Dedifferentiated amniotic fluid mesenchymal stem cell (primary cell): ENCODE measurements around the gene KCNIP4.
A peak's percentile ranks its signal among the peaks of the same experiment; 100 is the strongest.

Experiments
- DNase-seq: peaks from one replicate; pipeline ENCODE4 v3.0.0-alpha.2; 2016; ENCODE audit errors: extremely low spot score

KCNIP4 gene

GRCh38 chr4:21765810-21766407 is 182.7 kb downstream of the KCNIP4 start:
- peak; percentile 49 for DNase-seq

GRCh38 chr4:21763855-21764254 is 184.7 kb downstream of the KCNIP4 start:
- no peak for DNase-seq

- DNase-seq, result no peak
These were observed 191.3 kb downstream of the KCNIP4 start for GRCh38 chr4:21757248-21757647.

- no peak for DNase-seq
These were observed 195.3 kb downstream of the KCNIP4 start for GRCh38 chr4:21753084-21753760.

GRCh38 chr4:21752616-21753015 is 196.0 kb downstream of the KCNIP4 start:
- no peak for DNase-seq

GRCh38 chr4:21749924-21750323 is 198.6 kb downstream of the KCNIP4 start:
- no peak for DNase-seq

GRCh38 chr4:21749412-21749811 is 199.2 kb downstream of the KCNIP4 start:
- DNase-seq, result no peak

- no peak for DNase-seq
These were observed 204.5 kb downstream of the KCNIP4 start for GRCh38 chr4:21744046-21744445.

- DNase-seq, result no peak
These were observed 206.2 kb downstream of the KCNIP4 start for GRCh38 chr4:21742326-21742725.

GRCh38 chr4:21738821-21739220 is 209.8 kb downstream of the KCNIP4 start:
- DNase-seq, result no peak

- DNase-seq, result no peak
These were observed 212.7 kb downstream of the KCNIP4 start for GRCh38 chr4:21735866-21736265.

- DNase-seq, result no peak
These were observed 214.5 kb downstream of the KCNIP4 start for GRCh38 chr4:21733894-21734630.

- no peak for DNase-seq
These were observed 220.3 kb downstream of the KCNIP4 start for GRCh38 chr4:21728304-21728703.

- peak; percentile 37 for DNase-seq
These were observed 222.2 kb downstream of the KCNIP4 start for GRCh38 chr4:21726255-21726815.

GRCh38 chr4:21722157-21722839 is 226.3 kb downstream of the KCNIP4 start:
- DNase-seq, result no peak

- no peak for DNase-seq
These were observed 232.0 kb downstream of the KCNIP4 start for GRCh38 chr4:21716531-21716930.

- no peak for DNase-seq
These were observed 238.3 kb downstream of the KCNIP4 start for GRCh38 chr4:21710179-21710835.

GRCh38 chr4:21709761-21710160 is 238.8 kb downstream of the KCNIP4 start:
- DNase-seq, result no peak

- DNase-seq, result no peak
These were observed 239.5 kb downstream of the KCNIP4 start for GRCh38 chr4:21709031-21709430.

GRCh38 chr4:21699446-21699845 is 249.1 kb downstream of the KCNIP4 start:
- no peak for DNase-seq

- DNase-seq, result no peak
These were observed 251.0 kb downstream of the KCNIP4 start for GRCh38 chr4:21697583-21697982.

GRCh38 chr4:21695141-21695540 is 253.4 kb downstream of the KCNIP4 start:
- DNase-seq, result no peak
